GM12878 (cell line): ENCODE data around the gene ULK4. TPM values are rescaled to one million over a fixed set of nuclear protein-coding genes. Genes with fewer than 3 reads are reported as not detected.

ENCODE experiments used
- BACH1 ChIP-seq: fragments of 450-650 bp; IDR thresholded peaks from 2 replicates; pipeline ENCODE4 v1.6.1; 2017; ENCODE audit warnings: mild to moderate bottlenecking, borderline replicate concordance
- BCLAF1 ChIP-seq: fragments of 450-650 bp; IDR thresholded peaks from 2 replicates; pipeline ENCODE4 v1.6.1; 2017; ENCODE audit warnings: antibody characterized with exemption, mild to moderate bottlenecking, moderate library complexity
- ESRRA ChIP-seq: IDR thresholded peaks from 2 replicates; pipeline ENCODE4 v1.6.1; 2012; ENCODE audit warnings: mild to moderate bottlenecking, low read length, improper control_type of control experiment
- EZH2 ChIP-seq: IDR thresholded peaks from 2 replicates; pipeline ENCODE4 v1.6.1; 2012; ENCODE audit warnings: low read depth, mild to moderate bottlenecking, control low read depth, inconsistent platforms, low read length, borderline replicate concordance; ENCODE audit not compliant: control insufficient read depth
- ZBTB11 ChIP-seq: fragments of 450-650 bp; formaldehyde crosslinking; IDR thresholded peaks from 2 replicates; pipeline ENCODE4 v1.5.0; 2022; ENCODE audit warnings: mild to moderate bottlenecking, missing genetic modification characterization
- polyA plus RNA-seq, 11 experiments: library from polyadenylated mRNA; depleted of rRNA in 4 of 11; unstranded in 6 of 11; stranded (reverse) in 5 of 11; fragments of >200 nt; fragmentation: Nextera tagmentation in 4 of 11; fragmentation: Illumina TruSeq in 1 of 11; extraction: Ambion mirVana in 4 of 11; extraction: Trizol in 1 of 11; gene quantifications; 1 replicate in 1 of 11; 2 replicates in 10 of 11; pipeline versions ENCODE4 v1.2.1 to v1.2.3, GENCODE V29; 2011 to 2016; ENCODE audit warnings: inconsistent platforms in 2 of 11, missing spikeins in 2 of 11, low read depth in 1 of 11
- total RNA-seq, 4 experiments: library from RNA; depleted of rRNA in 3 of 4; stranded (reverse); fragments of >200 nt in 3 of 4; fragmentation: Illumina TruSeq in 1 of 4; extraction: Trizol in 1 of 4; gene quantifications; 2 replicates each; pipeline versions ENCODE4 v1.2.1 to v1.2.3, GENCODE V29; 2013 to 2021

The ULK4 gene
- total and polyA plus RNA-seq, 10 of the 15 experiments (the other 5 are each of a cell fraction or from before 2014, with no cell fraction given) = 3.5 to 7.6 (median 6.3) TPM

GRCh38 chr3:41363830-41364523 is 597.9 kb downstream of the ULK4 start (continued):
- no peak for TF ChIP-seq EZH2
- TF ChIP-seq ESRRA = no peak
- TF ChIP-seq ZBTB11 = no peak
- TF ChIP-seq BCLAF1 = no peak
- TF ChIP-seq BACH1 = no peak
